Measurements from ENCODE around the gene IFI16.

Gene IFI16

DNA sequence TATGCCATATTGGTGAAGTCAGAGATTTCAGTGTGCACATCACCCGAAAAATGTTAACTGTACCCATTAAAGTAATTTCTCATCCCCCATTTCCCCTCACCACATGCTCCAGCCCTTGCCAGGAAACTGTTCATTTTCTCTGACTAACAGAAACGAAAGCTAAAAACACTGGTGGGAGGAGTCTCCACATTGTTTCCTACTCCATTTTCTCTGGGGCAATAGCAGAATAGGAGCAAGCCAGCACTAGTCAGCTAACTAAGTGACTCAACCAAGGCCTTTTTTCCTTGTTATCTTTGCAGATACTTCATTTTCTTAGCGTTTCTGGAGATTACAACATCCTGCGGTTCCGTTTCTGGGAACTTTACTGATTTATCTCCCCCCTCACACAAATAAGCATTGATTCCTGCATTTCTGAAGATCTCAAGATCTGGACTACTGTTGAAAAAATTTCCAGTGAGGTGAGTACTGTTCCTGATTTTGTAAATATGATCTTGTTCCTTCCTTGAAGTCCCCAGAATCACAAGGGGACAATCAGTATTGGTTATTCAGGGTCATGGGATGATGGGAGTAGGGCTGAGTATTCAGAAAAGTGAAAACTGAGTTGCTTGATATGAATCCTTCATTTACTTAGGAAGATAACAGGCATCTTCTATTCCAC lies at the start of gene IFI16:
Gene IFI16 (plus strand): TSS at position 204 of the 658 bp plus-strand sequence. CDS start 4,774 bp downstream, outside the sequence.
- in situ Hi-C loops (cut with MboI; ENCODE audit: low sequenced_read_pairs): no loop called here

GRCh38 chr1:158961178-158961577 lies 48.5 kb upstream of the IFI16 start:
- in situ Hi-C loops (cut with MboI; ENCODE audit: low sequenced_read_pairs): no loop called here

DNA sequence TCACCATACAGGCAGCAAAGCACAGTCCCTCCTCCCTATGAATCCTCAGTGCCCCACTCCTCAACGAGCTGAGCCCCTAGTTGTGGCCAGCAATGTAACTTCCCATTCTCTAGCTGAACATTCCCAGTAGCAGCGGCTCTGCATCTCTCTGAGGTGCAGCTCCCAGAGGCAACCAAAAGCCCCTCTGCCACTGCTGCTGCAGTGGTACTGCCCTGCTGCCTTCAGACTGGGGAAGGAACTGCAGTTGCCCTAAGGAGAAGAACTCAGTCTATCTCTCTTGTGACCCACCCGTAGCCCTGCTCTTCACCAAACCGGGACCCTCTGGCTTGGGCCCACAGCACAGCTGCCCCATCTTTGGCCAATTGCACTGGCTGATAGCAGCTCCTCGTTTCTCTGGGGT lies 46.7 kb upstream of the IFI16 start:
- in situ Hi-C loops (cut with MboI; ENCODE audit: low sequenced_read_pairs): no loop called here

DNA sequence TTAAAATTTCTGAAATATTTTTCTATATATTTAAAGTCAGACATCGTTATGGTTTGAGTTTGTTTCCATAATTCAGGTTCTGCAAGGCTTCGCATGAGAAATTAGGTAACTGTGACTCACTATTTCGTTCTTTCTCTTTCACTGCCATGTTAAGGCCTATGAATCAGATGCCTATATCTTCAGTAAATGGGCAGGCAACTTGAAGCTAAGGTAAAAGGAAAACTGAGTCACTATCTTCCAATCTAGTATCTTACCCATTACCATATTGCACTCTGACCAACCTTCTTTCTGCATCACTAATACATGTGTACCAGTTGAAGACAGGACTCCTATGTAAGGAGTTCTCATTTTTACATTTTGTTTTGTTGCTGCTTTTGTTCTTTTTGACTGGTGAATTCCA lies 40.5 kb upstream of the IFI16 start:
- in situ Hi-C loops (cut with MboI; ENCODE audit: low sequenced_read_pairs): no loop called here

- in situ Hi-C loops (cut with MboI; ENCODE audit: low sequenced_read_pairs): no loop called here
Observed at GRCh38 chr1:158969855-158970254, 39.9 kb upstream of the IFI16 start.

DNA sequence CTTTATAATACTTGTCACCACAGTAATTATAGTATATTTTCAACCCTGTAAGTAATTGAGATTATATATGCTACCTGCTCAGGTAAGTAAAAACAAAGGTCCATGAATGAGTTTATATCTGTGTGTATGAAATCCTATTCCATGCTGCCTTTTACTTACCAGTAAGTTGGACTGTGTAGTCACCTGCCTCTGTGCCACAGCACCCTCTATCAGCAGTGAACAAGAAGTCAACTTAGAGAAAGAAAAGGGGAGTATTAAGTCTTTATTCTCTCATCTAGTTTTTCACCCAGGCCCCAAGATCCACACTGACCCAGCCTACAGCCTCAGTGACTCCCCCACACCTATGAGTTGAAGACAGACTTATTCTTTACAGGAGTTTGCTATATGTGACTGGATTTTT lies 36.9 kb upstream of the IFI16 start:
- in situ Hi-C loops (cut with MboI; ENCODE audit: low sequenced_read_pairs): no loop called here

DNA sequence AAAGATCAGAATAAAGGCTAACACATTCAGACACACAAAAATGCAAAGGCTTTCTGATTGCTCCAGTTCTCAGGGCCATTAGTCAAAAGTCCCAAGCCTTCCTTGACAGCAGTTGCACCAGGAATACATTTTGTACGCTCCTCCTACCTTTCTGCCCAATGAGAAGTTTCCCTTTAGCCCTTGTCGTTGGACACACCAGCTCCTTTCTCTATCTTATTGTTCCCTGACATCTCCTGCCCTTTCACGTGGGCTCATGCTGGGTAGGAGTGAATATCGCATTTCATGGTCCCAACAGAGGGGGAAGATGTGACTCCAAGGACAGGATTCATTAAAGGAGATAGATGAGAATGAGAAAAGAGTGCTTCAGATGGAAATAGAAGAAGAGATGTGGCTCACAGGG lies 33.5 kb upstream of the IFI16 start:
- in situ Hi-C loops (cut with MboI; ENCODE audit: low sequenced_read_pairs): no loop called here

DNA sequence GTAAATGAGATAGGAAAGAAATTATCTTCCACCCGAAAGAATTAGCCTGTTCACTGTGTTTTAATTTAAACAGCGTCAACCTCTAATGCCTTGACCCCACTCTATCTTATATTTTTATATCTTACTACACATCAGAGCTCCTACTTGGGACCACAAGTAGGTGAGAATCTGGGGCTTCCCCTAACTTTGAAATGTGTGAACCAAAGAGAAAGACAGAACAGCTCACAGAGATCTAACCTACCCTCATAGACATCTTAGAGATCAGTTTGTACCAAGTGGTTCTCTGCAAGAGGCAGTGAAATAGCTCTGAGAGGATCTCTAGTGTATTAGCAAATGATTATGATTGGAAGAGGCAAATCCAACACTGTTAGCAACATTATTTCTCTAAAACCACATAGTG lies 31.0 kb upstream of the IFI16 start:
- in situ Hi-C loops (cut with MboI; ENCODE audit: low sequenced_read_pairs): no loop called here

DNA sequence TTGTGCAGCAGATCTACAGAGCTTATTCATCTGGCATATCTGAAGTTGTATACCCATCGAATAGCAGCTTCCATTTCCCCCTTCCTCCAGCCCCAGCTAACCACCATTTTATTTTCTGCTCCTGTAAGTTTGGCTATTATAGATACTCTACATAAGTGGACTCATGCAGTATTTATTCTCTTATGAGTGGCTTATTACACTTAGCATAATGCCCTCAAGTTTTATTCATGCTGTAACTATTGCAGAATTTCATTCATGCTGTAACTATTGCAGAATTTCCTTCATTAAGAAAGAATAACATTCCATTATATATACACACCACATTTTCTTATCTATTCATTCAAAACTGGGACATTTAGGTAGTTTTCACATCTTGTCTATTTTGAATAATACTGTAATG lies 30.5 kb upstream of the IFI16 start:
- in situ Hi-C loops (cut with MboI; ENCODE audit: low sequenced_read_pairs): no loop called here

- in situ Hi-C loops (cut with MboI; ENCODE audit: low sequenced_read_pairs): no loop called here
Observed at GRCh38 chr1:158983235-158983634, 26.5 kb upstream of the IFI16 start.

DNA sequence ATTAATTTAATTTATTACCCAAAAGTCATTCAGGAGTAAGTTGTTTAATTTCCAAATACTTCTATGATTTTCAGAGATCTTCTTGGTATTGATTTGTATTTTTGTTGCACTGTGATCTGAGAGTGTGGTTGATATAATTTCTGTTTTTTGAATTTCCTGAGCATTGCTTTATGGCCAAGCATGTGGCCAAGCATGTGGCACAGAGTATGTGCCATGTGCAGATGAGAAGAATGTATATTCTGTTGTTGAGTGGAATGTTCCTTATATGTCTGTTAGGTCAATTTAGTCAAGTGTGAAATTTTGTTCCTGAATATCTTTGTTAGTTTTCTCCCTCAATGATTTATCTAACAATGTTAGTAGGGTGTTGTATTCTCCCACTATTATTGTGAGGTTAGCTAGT lies 25.3 kb upstream of the IFI16 start:
- in situ Hi-C loops (cut with MboI; ENCODE audit: low sequenced_read_pairs): no loop called here

- in situ Hi-C loops (cut with MboI; ENCODE audit: low sequenced_read_pairs): no loop called here
Observed at GRCh38 chr1:158989424-158989823, 20.3 kb upstream of the IFI16 start.

GRCh38 chr1:158992787-158993312 lies 16.9 kb upstream of the IFI16 start:
- in situ Hi-C loops (cut with MboI; ENCODE audit: low sequenced_read_pairs): loop anchor here (10.0 kb wide), 2 partner anchors 198 to 478 kb away; no protein-coding TSS in a partner anchor

DNA sequence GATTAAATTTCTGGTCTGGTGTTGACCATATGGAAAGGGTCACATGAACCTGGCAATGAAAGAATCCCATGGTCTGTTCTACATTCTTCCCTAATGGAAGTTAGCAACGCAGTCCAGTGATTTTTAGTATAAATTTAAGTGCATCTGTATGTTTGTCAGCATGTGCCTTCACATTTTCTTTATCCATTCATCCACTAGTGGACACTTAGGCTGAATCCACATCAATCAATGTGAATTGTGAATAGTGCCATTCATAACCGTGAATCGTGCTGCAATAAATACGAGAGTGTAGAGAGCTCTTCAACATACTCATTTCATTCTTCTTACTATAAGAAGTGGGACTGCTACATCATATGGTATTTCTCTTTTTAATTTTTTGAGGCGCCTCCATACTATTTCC lies 12.7 kb upstream of the IFI16 start:
- in situ Hi-C loops (cut with MboI; ENCODE audit: low sequenced_read_pairs): loop anchor here (10.0 kb wide), 2 partner anchors 202 to 482 kb away; no protein-coding TSS in a partner anchor

GRCh38 chr1:158998037-158998780 lies 11.5 kb upstream of the IFI16 start:
- in situ Hi-C loops (cut with MboI; ENCODE audit: low sequenced_read_pairs): loop anchor here (10.0 kb wide), 2 partner anchors 203 to 483 kb away; no protein-coding TSS in a partner anchor

DNA sequence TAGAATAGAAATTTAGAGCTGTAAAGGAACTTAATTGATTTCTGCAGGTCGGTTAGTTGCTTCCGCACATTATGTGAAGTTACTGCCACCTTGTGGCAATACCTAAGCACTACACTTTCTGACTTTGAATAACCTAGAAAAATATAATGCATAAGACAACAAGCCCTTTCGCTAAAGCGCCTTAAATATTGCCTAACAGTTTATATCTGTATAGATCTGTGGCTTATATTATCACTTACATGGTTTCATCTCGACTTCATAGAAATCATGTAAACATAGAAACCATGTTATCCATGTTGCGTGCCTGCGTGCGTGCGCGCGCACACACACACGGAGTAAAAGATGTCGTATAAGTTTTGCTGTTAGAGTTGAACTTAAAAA lies 10.9 kb upstream of the IFI16 start:
- in situ Hi-C loops (cut with MboI; ENCODE audit: low sequenced_read_pairs): loop anchor here (10.0 kb wide), 2 partner anchors 204 to 484 kb away; no protein-coding TSS in a partner anchor

DNA sequence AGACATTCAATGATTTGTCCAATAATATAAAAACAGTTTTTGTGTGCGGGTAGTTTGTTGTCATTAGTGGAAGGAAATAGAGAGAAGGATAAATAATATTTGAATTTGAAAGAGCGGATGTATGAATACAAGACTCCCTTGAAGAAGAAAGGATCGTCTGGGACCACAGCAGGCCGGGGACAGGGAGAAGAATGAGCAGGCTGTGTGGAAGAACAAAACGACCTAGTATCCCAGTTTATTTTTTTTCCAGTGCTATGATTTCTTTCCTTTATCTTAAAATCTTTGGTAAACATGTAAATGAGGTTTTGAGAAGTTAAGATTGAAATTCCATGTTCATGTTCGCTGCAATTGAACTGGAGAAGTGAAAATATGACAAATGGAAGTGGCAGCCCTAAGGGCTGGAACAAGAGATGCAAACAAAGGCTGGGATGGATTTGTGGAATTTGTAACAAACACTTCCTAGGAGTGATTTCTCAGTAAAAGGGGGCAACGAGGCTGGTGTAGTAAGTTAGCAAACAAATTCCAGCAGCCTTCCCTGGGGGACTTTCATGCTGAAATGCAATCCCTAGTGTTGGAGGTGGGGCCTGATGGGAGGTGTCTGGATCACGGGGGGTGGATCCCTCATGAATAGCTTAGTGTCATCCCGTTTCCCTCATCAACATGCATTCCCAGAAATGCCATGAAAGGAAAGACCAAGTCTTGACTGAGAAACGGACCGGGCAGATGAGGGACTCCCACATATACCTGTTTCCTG lies 10.2 kb upstream of the IFI16 start:
- in situ Hi-C loops (cut with MboI; ENCODE audit: low sequenced_read_pairs): loop anchor here (10.0 kb wide), 2 partner anchors 205 to 485 kb away; no protein-coding TSS in a partner anchor

- in situ Hi-C loops (cut with MboI; ENCODE audit: low sequenced_read_pairs): no loop called here
Observed at GRCh38 chr1:159000070-159000409, 9.7 kb upstream of the IFI16 start.

GRCh38 chr1:159000625-159001024 lies 9.1 kb upstream of the IFI16 start:
- in situ Hi-C loops (cut with MboI; ENCODE audit: low sequenced_read_pairs): no loop called here

GRCh38 chr1:159005161-159005560 lies 4.5 kb upstream of the IFI16 start:
- in situ Hi-C loops (cut with MboI; ENCODE audit: low sequenced_read_pairs): no loop called here

DNA sequence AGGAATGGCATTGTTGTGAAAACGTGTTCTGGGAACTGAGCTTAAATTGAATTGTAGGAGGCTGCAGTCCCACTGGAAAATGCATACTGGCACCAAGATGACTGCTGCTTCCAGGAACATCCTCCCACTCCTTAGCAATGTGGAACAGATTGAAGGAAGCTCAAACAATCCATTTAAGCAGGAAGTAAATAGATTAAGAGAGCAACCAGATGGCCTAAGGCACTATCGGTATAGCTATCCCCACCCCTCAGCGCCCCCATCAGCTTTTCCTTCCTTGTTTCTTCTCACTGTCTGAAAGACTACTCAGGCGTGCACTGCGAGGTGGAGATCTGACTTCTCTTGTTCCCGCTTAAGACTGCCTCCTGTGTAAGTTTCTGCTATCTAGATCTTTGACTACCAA lies 4.0 kb upstream of the IFI16 start:
- in situ Hi-C loops (cut with MboI; ENCODE audit: low sequenced_read_pairs): no loop called here

Data from HL-60/S4 (cell line).